HepG2 (cell line): ENCODE results near the gene ZG16. TPM values are rescaled to one million over a fixed set of nuclear protein-coding genes. Genes with fewer than 3 reads are reported as not detected.
A peak's percentile ranks its signal among the peaks of the same experiment; 100 is the strongest.

Experiments
- FOXJ3 ChIP-seq: sonication (generic); formaldehyde crosslinking; IDR thresholded peaks from 2 replicates; pipeline ENCODE4 v1.4.0; 2020; ENCODE audit warnings: missing genetic modification reagents, mild to moderate bottlenecking, borderline replicate concordance
- KLF15 ChIP-seq: sonication (generic); formaldehyde crosslinking; IDR thresholded peaks from 2 replicates; pipeline ENCODE4 v1.8.1; 2023; ENCODE audit warnings: borderline replicate concordance, mild to moderate bottlenecking, inconsistent platforms, missing genetic modification reagents, mixed read lengths
- MAX ChIP-seq: IDR thresholded peaks from 2 replicates; pipeline ENCODE4 v1.6.1; 2012; ENCODE audit warnings: inconsistent platforms
- MTERF4 ChIP-seq: sonication (generic); formaldehyde crosslinking; IDR thresholded peaks from 2 replicates; pipeline ENCODE4 v1.8.0; 2023; ENCODE audit warnings: mild to moderate bottlenecking, missing genetic modification reagents
- NFKB2 ChIP-seq: sonication (generic); formaldehyde crosslinking; IDR thresholded peaks from 2 replicates; pipeline ENCODE4 v1.4.0; 2020; ENCODE audit warnings: missing genetic modification reagents, borderline replicate concordance
- ZNF256 ChIP-seq: sonication (generic); formaldehyde crosslinking; conservative IDR thresholded peaks from 2 replicates; pipeline ENCODE4 v1.4.0; 2020; ENCODE audit warnings: missing genetic modification reagents
- ZNF337 ChIP-seq: sonication (generic); formaldehyde crosslinking; IDR thresholded peaks from 2 replicates; pipeline ENCODE4 v1.5.1; 2020; ENCODE audit warnings: missing genetic modification reagents, low read depth, mild to moderate bottlenecking, borderline replicate concordance
- ZNF556 ChIP-seq: sonication (generic); formaldehyde crosslinking; IDR thresholded peaks from 2 replicates; pipeline ENCODE4 v1.4.0; 2020; ENCODE audit warnings: mild to moderate bottlenecking, missing genetic modification reagents, borderline replicate concordance
- ZNF670 ChIP-seq: sonication (generic); formaldehyde crosslinking; IDR thresholded peaks from 2 replicates; pipeline ENCODE4 v1.8.0; 2022; ENCODE audit warnings: mild to moderate bottlenecking, missing genetic modification reagents, borderline replicate concordance
- polyA plus RNA-seq, 8 experiments: library from polyadenylated mRNA; depleted of rRNA in 3 of 8; stranded (reverse) in 7 of 8; unstranded in 1 of 8; fragments of >200 nt; fragmentation: Illumina TruSeq in 4 of 8; extraction: Trizol in 4 of 8; gene quantifications; 2 replicates each; pipeline versions ENCODE4 v1.2.1 to v1.2.3, GENCODE V29; 2011 to 2016; ENCODE audit warnings: low read depth in 4 of 8, missing spikeins in 1 of 8, mixed read lengths in 1 of 8; ENCODE audit not compliant: insufficient read depth in 1 of 8
- total RNA-seq, 5 experiments: library from RNA; depleted of rRNA; stranded (reverse); fragments of >200 nt; fragmentation: Illumina TruSeq; extraction: Trizol; gene quantifications; 2 replicates each; pipeline ENCODE4 v1.2.3, GENCODE V29; 2016; ENCODE audit warnings: low read depth in 1 of 5
- TF ChIP-seq, protein P1 (sequence below): sonication (generic); formaldehyde crosslinking; IDR thresholded peaks from 2 replicates; pipeline ENCODE4 v1.9.0; 2021; ENCODE audit warnings: missing genetic modification reagents, borderline replicate concordance
- TF ChIP-seq, protein P2 (sequence below), 2 experiments: fragments of 450-650 bp in 1 of 2; sonication (generic) in 1 of 2; formaldehyde crosslinking in 1 of 2; IDR thresholded peaks; 2 replicates each; pipeline versions ENCODE4 v1.6.1 to v1.8.0; 2016 to 2022; ENCODE audit warnings: antibody characterized with exemption in 1 of 2, mild to moderate bottlenecking in 1 of 2, missing genetic modification reagents in 1 of 2

Gene ZG16
- total and polyA plus RNA-seq, 2 of the 13 experiments (the other 11 are each of a cell fraction or from before 2014, with no cell fraction given), result 0.04 to 0.07 TPM

GRCh38 chr16:29790183-29790948, 12.3 kb downstream of the ZG16 start, which contains the start of gene KIF22 (continued):
- TF ChIP-seq, protein P1, sequence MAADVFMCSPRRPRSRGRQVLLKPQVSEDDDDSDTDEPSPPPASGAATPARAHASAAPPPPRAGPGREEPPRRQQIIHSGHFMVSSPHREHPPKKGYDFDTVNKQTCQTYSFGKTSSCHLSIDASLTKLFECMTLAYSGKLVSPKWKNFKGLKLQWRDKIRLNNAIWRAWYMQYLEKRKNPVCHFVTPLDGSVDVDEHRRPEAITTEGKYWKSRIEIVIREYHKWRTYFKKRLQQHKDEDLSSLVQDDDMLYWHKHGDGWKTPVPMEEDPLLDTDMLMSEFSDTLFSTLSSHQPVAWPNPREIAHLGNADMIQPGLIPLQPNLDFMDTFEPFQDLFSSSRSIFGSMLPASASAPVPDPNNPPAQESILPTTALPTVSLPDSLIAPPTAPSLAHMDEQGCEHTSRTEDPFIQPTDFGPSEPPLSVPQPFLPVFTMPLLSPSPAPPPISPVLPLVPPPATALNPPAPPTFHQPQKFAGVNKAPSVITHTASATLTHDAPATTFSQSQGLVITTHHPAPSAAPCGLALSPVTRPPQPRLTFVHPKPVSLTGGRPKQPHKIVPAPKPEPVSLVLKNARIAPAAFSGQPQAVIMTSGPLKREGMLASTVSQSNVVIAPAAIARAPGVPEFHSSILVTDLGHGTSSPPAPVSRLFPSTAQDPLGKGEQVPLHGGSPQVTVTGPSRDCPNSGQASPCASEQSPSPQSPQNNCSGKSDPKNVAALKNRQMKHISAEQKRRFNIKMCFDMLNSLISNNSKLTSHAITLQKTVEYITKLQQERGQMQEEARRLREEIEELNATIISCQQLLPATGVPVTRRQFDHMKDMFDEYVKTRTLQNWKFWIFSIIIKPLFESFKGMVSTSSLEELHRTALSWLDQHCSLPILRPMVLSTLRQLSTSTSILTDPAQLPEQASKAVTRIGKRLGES (CRISPR knock-in tag), result peak; percentile 69; the same call in 1 of the 2 replicates
- TF ChIP-seq ZNF556 (CRISPR knock-in tag) (no peak; the same call in 1 of the 2 replicates), KLF15 (CRISPR knock-in tag) (peak; percentile 87; the same call in 1 of the 2 replicates), ZNF670 (CRISPR knock-in tag) (peak; percentile 96), ZNF337 (peak; percentile 97), MTERF4 (CRISPR knock-in tag) (peak; percentile 29; the same call in 1 of the 2 replicates), FOXJ3 (CRISPR knock-in tag) (no peak), NFKB2 (0 out of 2 replicates have a peak, but pooled peaks have one; percentile 57), MAX (peak; percentile 65; the same call in 1 of the 2 replicates), ZNF256 (CRISPR knock-in tag) (peak; percentile 64)
- TF ChIP-seq, protein P2, sequence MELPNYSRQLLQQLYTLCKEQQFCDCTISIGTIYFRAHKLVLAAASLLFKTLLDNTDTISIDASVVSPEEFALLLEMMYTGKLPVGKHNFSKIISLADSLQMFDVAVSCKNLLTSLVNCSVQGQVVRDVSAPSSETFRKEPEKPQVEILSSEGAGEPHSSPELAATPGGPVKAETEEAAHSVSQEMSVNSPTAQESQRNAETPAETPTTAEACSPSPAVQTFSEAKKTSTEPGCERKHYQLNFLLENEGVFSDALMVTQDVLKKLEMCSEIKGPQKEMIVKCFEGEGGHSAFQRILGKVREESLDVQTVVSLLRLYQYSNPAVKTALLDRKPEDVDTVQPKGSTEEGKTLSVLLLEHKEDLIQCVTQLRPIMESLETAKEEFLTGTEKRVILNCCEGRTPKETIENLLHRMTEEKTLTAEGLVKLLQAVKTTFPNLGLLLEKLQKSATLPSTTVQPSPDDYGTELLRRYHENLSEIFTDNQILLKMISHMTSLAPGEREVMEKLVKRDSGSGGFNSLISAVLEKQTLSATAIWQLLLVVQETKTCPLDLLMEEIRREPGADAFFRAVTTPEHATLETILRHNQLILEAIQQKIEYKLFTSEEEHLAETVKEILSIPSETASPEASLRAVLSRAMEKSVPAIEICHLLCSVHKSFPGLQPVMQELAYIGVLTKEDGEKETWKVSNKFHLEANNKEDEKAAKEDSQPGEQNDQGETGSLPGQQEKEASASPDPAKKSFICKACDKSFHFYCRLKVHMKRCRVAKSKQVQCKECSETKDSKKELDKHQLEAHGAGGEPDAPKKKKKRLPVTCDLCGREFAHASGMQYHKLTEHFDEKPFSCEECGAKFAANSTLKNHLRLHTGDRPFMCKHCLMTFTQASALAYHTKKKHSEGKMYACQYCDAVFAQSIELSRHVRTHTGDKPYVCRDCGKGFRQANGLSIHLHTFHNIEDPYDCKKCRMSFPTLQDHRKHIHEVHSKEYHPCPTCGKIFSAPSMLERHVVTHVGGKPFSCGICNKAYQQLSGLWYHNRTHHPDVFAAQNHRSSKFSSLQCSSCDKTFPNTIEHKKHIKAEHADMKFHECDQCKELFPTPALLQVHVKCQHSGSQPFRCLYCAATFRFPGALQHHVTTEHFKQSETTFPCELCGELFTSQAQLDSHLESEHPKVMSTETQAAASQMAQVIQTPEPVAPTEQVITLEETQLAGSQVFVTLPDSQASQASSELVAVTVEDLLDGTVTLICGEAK (IDR thresholded peaks at IDR 0.05), result peak; percentile 95
- TF ChIP-seq, protein P2 (CRISPR knock-in tag; IDR thresholded peaks at IDR 0.05), result peak; percentile 46; the same call in 1 of the 2 replicates
